ENCODE data around the gene SMURF2.
"Not testable (repeated sequence)": the region's sequence is repeated elsewhere in the genome, so short reads cannot be mapped to it uniquely, and the experiment has no call there.

The SMURF2 gene

DNA sequence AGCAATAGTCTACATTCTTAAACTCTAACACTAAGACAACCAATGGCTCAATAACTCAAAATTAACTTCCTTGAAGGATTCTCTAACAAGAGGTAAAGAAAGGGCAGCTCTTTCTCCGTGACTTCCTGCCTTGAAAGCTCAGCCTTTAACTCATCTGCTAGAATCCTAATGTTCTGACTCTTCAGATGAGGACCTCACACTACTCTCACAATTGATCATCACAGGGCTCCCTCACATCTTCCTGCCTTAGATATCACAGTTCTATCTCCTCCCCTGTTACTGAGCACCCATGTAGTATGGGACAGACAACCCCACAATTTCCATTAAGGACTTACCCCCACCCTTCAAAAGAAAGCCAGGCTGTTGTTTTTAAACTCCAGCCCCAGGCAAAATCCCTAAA lies 33.5 kb downstream of the SMURF2 start:
- DNase-seq: no peak

DNA sequence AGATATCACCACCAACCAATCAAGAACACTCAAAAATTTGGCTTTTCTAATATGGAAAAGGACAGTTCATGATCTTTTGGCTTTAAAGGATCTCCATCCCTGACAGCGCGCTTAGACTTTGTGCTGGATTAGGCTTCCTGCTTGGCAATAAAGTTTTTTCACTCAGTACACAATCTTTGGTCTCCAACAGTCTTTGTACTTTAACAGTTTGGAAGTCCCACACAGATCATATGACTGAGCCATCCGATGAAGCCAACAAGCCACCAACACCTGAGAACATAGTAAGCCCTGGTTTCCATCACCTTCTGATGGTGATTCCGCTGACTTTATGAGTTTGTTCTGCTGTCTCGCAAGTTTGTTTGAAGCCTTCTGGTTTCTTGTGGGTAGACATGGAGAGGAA lies 34.3 kb downstream of the SMURF2 start:
- DNase-seq: no peak

DNA sequence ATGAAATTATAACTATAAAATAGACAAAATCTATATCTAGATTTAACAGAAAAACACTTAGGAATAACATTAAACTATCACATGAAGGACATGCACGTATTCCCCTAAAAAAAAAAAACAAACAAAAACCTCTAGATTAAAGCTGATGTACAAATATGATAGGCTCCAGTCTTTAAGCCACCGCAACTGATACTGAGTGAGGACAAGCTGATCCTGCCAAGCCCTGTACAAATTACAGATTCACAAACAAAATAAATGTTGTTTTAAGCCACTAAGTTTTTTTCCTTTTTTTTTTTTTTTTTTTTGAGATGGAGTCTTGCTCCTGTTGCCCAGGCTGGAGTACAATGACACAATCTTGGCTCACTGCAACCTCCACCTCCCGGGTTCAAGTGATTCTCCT lies 35.3 kb downstream of the SMURF2 start:
- no peak for DNase-seq

DNA sequence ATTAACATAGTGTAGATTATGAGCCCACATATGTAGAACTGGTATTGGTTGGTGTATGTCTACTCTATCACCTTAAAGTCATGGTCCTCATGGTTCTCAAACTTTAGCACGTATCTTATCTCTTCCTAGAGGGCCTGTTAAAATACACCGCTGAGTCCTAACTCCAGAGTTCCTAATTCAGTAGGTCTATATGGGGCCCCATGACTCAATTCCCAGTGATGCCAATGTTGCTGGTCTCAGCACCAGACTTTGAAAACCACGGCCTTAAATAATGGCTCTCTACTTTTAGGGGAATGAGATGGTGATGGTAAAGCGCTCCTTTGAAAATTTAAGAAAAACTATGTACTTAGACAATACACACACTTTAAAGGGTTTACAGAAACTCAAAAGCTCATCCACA lies 36.6 kb downstream of the SMURF2 start:
- no peak for DNase-seq

DNA sequence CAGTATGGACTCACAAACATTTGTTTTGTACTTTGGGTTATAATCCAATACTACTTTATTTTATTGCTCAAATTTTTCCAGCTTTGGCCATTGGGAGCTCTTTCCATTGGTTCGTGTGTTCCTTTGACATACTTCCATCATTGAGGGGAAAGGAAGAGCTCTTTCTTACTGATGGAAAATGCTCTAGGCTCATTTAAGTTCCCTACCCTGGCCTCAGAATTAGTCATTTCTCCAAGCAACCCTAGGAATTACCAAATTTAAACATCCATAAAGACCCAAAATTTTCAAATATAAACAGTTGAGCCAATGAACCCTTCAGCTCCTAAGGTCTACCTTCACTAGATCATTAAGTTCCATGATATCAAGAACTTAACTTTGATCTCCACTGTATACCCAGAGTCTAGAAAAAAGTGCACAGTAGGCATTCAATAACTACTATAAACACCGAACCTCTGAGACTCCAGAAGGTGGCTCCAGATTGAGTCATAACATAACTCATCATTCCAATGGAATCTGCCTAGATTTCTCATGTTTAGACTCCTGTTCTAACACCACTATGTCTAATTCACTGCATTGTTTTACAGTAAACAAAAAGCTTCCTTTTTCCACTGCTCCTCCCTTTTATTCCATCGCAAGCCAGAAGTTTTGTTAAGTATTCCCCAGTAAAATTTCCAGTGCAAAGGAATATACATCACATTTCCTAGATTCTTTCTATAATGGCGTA lies 39.0 kb downstream of the SMURF2 start:
- no peak for DNase-seq

DNA sequence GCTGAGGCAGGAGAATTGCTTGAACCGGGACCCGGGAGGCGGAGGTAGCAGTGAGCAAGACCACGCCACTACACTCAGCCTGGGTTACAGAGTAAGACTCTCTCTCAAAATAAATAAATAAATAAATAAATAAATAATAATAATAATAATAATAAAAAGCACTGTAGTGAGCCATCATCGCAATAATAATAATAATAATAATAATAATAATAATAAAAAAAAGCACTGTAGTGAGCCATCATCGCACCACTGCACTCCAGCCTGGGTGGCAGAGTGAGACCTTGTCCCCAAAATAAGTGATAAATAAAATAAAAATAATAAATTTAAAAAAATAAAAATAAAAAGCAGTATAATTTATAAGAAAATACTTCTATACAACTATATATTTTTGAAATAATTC lies 40.3 kb downstream of the SMURF2 start:
- DNase-seq: no peak

DNA sequence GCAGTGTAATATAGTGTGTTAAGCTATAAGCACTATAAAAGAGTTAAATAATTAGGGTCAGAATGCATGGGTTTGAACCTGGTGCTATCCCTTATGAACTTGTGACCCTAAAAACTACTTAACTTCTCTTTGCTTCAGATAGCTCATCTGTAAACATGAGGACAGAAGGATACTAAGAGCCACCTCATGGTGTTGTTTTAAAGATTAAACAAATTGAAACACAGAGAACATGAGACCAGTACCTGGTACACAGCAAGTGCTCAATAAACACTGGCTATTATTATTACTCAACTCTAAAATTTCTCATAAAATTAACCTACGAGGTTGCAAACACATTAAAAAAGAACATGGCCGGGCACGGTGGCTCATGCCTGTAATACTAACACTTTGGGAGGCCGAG lies 43.3 kb downstream of the SMURF2 start:
- DNase-seq: no peak

DNA sequence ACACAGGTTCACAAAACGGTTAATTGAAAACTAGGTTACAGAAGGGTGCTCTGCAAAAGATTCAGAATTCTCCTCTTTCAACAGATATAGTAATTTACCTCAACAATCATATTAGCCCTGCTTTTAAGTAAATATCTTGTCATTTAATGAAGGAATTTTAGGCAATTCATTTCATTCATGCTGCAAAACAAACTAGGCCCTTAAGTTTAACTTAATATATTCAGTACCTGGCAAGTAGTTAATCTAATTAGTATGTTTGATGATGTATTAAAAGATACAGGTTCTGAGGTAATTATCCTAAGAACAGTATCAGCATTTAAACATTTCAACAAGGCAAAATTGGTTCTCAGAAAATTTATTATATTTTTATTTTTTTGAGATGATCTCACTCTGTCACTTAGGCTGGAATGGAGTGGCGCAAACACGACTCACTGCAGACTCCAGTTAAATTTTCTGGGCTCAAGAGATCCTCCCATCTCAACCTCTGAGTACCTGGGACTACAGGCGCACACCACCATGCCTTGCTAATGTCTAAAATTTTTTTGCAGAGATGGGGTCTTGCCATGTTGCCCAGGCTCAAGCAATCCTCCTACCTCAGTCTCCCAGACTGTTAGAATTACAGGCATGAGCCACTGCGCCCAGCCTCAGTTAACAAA lies 44.9 kb downstream of the SMURF2 start:
- no peak for DNase-seq

DNA sequence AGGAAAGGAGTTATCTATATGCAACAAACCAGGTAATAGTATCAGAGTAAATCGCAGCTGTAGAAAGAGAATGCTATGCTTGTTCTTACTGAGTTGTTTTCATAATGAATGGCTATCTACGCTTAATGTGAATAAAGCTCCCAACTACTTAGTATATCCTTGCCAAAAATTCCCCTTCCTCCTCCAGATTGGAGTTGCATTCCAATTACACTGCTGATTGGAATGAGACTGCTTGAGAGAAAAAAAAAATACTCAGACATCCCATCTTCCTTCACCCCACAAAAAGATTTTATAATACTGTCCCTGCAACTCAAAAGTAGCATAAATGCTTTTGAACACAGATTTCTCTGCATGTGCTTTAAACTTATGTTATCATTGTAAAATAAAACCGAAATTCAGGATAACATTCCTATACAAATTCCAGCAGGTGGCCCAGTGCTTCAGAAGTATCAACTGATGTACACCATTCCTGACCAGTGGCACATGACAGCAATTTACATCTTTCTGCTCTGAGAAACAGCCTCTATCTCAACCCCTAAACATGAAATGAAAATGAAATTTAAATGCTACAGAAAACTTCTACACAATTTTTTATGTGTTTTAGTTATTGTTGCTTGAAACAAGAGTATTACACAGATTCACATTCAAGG lies 47.0 kb downstream of the SMURF2 start:
- no peak for DNase-seq

DNA sequence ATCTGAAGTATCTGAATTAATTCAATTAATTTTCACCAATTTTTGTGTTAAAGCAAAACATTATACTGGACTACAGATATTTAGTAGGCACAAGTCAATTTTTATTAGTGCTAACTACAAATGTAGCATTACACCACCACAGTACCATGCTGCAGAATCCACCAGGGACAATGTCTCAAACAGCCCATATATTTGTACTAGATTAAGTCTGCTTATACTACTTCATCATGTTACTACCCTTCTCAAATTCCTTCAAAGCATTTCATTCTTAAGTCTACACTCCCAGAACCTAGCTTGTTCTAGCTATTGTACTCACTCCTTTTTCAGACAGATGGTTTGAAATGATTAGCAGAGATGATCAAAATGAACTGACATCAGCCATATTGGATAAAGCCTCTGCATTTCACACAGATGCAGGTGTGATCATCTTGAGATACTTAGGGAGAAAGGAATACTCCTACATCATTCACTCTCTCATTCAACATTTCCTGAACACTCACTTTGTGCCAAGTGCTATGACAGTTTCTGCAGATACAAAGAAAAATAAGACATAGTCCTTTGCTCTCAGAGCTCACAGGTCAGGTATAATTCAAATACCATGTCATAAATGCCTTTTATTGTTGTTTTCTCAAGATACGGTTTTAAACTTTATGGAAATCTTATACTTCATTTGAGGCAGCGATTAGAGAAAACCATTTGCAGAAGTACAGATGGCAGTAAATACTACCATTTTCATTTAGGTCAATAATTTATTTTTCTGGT lies 47.7 kb downstream of the SMURF2 start:
- DNase-seq: no peak

DNA sequence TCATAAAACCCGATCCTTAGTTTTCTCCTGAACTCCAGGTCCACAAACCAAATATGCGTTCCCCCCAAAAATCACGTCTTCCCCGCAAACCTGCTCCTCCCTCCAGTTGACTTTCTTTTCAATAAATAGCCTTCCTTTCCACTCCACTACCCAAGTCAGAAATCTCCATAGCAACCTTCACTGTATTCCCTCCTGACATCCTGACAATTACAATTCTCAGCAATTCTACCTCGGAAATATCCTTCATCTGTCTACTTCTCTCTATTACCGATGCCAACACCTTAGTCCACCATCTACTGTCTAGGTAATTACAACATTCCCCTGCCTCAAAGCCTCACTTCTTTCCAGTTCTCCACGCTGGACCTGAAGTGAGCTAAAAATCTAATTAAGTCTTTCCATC lies 50.7 kb downstream of the SMURF2 start:
- no peak for DNase-seq

DNA sequence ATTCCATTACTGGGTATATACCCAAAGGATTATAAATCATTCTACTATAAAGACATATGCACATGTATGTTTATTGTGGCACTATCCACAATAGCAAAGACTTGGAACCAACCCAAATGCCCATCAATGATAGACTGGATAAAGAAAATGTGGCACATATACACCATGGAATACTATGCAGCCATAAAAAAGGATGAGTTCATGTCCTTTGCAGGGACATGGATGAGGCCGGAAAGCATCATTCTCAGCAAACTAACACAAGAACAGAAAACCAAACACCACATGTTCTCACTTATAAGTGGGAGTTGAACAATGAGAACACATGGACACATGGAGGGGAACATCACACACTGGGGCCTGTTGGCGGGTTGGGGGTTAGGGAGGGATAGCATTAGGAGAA lies 51.9 kb downstream of the SMURF2 start:
- not testable (repeated sequence) for DNase-seq

DNA sequence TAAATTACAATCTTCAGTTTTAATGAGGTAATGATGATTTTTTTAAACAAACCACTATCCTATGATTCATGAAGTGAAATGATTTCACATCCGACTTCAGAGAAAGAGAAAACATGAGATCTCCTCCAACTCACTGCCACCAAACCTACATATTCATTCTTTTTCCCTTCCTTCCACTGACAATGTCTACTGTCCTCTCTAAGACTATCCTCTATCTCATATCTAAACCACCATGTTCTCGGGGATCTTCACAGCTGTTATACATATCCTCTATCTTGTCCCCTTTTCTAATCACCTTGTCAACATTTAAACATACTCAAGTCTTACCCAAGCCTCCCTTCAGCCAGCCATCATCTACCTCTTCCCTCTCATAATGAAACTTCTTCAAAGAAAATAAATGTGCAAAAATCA lies 53.5 kb downstream of the SMURF2 start:
- no peak for DNase-seq

DNA sequence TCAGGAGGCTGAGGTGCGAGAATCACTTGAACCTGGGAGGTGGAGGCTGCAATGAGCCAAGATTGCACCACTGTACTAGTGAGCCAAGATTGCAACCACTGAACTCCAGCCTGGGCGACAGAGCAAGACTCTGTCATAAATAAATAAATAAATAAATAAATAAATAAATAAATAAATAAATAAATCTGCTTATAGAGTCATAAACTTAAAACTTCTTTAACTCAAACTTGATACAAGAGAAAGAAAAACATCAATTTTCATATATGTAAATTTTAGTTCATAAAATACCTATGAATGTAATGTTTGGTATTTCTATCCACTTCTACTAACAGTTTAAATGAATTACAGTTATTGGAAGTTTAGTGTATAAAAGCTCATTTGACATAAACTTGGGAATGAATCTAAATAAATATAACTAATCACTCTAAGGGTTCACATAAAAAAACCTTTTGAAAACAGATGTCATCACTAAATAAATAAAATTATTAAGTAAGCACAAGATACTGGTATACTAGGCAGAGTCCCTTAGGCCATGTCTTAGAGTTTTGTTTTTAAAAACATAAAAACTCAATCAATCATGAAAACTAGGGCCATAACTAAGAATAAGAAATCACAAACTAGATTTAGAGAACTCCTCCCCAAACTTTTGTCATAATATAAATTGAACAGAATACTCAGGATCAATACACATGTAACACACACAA lies 54.1 kb downstream of the SMURF2 start:
- DNase-seq: no peak

DNA sequence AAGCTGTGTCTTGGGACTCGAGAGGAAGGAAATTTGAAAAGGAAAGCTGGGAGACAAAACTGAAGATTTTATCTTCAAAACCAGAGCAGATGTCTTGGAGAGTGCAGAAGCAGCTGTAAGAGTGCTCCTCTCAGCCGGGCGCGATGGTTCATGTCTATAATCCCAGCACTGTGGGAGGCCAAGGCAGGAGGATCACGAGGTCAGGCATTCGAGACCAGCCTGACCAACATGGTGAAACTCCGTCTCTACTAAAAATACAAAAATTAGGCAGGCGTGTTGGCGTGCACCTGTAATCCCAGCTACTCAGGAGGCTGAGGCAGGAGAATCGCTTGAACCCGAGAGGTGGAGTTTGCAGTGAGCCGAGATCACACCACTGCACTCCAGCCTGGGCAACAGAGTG lies 57.6 kb downstream of the SMURF2 start:
- DNase-seq: not testable (repeated sequence)

DNA sequence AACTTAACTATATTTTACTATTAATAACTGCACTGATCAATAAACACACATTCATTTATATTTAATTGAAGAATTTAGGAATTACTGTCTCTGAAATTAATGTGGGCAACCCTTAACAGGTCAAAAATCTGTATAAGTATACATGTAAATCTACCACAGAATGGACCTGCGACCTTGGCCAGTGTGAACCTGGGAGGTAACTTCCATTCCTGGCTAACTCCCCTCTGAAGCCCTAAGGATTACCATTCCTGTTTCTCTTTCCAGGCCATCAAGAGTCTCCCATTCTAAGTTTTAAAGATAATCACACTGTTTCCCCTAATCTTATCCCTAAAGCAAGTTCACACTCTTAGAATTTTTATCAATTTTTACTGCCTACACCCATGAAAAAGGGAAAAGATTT lies 58.1 kb downstream of the SMURF2 start:
- no peak for DNase-seq

DNA sequence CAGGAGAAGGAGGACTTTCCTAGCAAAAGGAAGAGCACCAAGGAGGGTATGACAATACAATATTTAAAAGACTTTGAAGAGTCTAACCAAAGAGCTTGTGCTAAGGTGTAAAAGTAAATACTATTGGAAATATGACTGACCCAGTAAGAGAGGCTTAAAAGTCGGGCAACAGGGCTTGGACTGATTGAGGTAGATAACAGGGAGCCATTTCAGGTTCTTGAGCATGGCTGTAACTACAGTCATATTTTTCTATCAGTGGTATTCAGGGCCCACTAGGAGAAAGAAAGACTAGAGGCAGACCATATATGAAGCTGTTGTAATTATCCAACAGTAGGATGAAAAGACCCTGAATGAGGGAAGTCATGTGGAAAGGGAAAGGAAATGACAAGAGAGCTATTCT lies 62.3 kb downstream of the SMURF2 start:
- DNase-seq: no peak

DNA sequence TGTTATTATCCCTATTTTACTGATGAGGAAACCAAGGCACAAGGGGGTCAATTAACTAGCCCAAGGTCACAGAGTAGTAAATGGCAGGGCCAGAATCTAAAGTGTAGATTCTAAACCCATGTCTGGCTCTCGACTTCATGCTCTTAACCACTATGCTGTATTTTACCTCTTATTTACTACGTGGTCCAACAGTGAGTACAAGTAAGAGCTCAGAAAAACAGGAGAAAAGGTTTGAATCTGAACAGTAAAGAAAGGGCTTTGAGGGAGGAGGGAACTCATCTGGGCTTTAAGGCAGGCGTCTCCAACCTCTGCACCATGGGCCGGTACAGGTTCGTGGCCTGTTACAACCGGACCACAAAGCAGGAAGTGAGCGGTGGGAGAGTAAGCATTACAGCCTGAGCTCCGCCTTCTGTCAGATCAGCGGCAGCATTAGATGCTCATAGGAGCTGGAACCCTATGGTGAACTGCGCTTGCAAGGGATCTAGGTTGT lies 62.9 kb downstream of the SMURF2 start:
- DNase-seq: no peak

DNA sequence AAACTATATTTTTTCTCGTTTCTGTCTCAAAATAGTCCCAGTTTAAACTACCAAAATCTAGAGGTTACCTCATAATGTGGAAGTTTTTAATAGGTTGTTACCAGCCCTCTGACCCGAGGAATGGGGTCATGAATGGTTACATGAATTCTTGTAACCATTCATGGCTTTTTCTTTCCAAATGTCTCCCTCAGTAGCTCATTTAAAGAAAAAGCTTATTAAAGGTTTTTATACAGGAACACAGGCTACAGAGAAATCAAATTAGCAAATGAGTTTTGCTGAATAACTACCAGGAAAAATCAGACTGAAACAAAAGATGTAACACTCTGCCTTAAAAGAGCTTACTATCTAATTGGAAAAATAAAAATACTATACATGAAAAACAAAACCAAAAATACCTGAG lies 63.4 kb downstream of the SMURF2 start:
- no peak for DNase-seq

DNA sequence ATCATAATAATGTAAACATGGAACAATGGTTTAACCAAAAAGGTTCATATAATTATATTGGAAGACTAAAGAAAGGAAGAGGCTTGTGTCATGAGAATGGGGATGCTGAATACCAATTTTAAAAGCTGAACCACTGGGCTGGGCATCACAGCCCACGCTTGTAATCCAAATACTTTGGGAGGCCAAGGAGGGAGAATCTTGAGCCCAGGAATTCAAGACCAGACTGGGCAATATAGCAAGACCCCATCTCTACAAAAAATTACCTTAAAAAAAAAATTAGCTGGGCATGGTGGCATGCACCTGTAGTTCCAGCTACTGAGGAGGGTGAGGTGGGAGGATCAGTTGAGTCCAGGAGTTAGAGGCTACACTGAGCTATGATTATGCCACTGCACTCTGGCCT lies 65.1 kb downstream of the SMURF2 start:
- DNase-seq: no peak

DNA sequence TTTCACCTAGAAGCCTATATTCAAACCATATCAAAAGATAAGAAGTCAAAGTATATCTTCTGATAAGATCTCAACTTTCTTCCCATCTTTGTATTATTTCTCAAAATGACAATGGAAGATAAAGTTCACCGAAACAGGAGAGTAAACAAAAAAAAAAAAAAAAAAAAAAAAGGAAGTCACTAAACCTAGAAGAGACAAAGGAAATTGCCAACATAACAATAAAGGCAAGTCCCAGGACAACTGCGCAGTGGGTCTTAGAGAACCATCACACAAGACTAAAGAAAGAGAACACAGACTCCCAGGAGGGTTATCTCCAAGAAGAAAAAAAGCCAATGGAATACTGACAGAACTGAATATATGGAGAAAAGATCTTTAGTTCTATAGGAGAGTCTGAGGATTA lies 65.7 kb downstream of the SMURF2 start:
- DNase-seq: no peak

DNA sequence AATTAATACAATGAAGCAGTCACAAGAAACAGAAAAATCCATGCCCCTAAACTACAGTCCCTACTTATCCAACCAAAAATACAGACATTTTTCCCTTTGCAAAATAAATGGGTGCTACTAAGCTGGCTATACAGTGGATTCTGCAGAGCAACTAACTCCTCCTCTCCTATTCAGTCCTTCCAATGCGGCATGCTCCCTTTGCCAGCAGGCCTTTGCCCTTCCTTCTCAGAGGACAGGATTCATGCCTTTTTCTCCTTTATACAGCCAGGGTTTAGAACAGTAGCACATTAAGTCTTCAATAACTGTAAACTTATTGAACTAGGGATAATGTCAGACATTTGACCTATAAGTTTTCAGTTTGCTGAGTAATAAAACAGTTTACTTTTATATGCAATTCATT lies 70.2 kb downstream of the SMURF2 start:
- DNase-seq: no peak

DNA sequence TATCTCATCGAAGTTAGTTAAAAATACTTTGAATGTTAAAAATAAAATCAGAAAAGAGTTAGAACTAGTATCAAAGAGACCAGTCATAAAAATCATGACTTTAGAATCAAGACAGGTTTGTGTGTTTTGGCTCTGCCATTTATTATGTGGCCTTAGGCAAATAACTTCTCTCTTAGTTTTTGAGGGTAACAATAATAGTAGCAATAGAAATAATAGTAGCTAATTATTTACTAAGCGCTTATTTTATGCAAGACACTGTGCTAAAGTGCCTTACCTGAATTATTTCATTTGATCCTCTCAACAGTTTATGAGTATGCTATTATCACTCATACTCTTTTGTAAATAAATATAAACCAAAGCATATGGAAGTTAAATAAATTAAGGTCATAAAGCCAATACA lies 77.0 kb downstream of the SMURF2 start:
- no peak for DNase-seq

Measured in SHP77 treated with DMSO at 0.1 percent for 48 hours (cell line).